Inferior parietal cortex (tissue), 1 donor: ENCODE results near the gene RAMACL.
"Not testable (repeated sequence)": the region's sequence is repeated elsewhere in the genome, so short reads cannot be mapped to it uniquely, and the experiment has no call there.

Experiments used
- DNase-seq: peaks from one replicate; pipeline ENCODE4 v3.0.0-alpha.2; 2016; ENCODE audit errors: extremely low spot score

The RAMACL gene

DNA sequence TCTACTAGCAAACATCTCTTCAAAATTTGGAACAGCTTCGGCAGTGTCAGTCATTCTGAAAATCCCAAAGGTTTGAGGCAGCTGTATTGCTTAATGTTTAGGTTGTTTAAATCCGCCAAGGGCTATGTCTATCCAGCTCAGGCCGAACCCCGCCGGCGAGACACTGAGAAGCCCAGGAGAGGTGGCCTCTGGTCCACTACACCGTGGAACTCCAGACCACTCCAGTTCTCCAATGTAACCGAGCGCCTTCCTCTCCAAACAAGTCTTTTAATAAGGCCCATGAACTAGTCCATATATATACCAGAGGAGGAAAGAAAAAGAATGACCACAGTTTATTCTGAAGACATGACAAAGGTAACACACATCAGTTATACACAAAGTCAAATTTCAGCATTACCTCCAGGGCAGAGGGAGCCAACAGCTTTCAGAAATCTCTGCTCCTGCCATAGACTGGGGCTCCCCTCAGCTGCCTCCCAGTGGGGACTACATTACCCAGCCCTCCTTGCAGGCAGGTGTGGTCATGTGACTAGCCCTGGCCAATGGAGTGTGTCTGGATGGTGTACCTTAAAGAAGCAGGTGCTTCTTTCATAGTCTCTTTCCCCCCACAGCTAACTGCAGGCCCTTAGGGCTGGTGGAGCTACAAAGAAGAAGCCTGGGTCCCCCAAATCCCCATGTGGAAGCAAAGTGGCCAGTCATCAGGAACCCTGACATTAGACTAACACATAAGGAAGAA, at the start of gene RAMACL:
Gene RAMACL, minus strand, starts transcription at position 255 of the 733 bp plus-strand sequence. Its CDS starts 201 bp downstream, at position 54.
- DNase-seq = no peak

DNA sequence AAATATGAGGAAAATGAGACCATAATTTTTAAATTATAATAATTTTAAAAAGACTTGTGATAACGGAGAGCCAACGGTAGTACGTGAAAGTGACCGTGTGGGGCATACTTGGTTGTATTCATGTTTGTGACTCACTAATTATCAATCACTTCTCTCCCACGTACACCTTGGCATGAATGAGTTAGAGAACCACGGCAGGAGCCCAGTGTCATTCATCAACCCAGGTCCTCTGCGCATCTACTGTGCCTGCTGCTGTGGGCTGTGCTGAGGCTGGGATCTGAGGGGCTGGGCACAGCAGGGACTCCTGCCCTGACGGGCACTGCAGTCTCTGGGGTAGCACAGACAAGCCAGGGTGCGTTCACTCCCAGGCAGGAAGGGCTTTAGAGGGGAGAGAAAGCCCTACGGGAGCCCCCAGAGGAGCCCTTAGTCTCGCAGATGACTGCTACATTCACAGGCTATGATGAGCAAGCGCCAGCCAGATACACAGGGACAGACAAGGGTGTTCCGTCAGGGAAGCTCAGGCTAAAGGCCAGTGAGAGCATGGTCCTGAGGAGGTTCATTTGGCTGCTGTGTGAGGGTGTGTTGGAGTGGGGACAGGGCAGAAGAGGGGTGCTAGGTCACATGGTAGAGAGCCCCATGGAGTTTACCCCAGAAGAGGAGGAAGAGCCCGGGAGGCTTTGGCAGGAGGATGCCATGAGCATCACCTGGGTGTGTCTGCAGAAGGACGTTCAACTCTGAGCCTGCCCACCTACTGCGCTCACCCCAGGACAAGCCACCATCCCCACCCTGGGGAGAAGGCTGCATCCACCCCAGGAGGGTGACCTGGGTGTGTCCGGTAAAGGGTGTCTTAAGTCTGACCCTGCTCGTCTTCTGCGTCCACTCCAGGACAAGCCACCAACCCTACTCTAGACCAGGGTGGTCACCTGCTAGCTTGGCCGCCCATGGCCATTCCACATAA, 48.8 kb upstream of the RAMACL start:
- DNase-seq = no peak

GRCh38 chr6:166634581-166634980, 48.1 kb upstream of the RAMACL start:
- not testable (repeated sequence) for DNase-seq

DNA sequence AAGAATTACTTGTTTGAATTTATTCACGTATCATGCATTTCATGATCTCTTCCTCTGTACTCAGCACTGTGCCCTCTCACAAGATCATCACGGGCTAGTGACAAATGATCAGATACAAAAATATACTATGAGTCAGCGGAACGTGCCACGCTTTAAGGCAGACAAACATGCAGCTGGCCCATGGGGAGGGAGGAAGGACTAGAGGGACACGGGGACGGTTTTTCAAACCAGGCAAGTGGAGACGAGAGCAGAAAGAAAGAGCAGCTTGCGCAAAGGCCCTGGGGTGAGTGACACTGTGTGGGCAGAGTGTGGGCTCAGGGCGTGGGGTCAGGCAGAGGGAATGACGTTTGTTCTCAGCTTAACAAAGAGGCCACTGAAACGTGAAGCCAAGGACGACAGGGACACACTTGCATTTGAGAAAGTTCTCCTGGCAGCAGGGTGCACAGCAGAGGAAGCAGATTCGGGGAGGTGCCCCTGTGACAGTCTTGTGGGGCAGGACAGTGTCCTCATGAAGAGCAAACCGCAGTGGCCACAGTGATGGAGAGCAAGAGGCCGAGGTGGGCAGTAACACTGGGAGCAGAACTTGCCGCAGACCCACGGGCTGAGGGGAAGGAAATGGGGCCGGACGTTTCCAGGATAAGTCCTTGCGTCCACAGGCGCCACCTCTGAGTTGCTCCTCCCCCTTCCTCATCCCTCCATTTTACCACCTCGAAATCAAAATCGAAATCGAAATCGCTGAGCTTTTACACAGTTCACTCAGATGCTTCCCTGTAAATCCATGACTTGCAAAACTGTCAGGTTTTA, 47.5 kb upstream of the RAMACL start:
- DNase-seq = no peak

- no peak for DNase-seq
Measured at GRCh38 chr6:166632731-166633130, 46.3 kb upstream of the RAMACL start.

DNA sequence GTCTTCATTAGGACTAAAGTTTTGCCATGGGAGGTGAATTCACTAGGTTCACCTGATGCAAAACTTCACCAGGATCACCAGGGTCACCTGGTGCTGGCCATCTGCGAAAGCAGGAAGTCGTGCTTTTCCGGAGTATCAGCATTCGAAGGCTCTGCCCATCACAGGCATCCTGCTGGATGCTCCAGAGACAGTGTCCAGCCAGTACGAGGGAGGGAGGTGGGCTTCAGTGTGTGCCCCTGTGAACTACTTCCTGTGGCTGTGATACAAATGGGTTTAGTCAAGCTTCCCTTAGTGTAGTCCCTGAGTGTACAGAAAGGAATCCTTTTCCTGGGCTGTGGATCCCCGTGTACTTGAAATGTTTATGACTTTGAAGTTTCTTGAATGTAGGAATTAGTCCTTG, 44.0 kb upstream of the RAMACL start:
- DNase-seq = no peak

DNA sequence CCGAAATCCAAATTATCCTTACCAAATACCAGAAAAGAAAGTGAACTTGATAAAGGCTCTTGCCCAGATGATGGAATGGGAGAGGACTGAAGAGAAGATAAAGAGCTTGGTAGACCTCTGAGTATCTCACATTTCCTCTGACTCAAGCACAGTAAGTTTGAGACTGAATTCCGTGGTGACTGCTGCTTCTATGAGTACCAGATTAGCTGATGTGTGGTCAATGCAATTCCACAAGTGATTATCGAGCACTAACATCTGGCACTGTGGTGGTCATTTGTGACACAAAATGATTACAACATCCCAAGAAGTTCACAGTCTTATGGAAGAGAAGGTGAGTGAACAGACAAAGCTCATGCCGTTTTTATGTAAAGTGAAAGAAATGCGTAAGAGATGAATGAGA, 43.1 kb upstream of the RAMACL start:
- no peak for DNase-seq

GRCh38 chr6:166627875-166628801, 41.7 kb upstream of the RAMACL start:
- DNase-seq = no peak

DNA sequence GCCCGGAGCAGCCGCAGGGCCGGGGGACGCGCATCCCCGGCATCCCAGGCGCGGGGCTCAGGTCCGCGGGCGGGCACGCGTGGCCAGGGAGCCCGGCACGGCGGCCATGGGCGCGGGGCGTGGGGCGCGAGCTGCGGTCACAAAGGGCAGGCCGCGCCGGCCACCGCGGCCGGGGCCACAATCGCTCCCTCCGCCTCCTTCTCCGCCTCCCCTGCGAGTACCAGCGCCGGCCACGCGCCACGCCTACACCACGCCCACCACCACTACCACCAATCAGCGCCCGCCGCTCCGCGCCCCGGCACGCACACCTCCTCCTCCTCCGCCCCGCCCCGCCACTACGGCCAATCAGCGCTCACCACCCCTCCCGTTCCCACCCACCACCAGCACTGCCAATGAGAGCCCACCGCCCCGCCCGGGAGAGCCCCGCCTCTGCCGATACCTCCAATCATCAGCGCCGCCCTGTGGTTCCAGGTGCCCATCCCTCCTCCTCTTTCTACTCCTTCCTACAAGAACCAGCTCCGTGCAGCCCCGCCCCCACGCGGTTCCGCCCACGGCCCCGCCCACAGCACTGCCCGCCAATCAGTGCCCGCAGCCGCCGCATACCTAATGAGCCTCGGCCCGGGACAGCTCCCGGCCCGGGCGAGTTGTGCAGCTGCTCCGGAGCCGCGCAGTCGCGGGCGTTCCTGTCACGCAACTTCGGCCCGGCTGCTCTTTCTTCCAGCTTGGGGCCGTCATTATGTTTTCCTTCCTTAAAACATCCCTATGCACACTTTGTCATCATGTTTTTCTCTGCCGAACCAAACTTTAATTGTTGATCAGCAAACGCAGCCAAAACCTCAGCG, 40.8 kb upstream of the RAMACL start, which contains the start of gene RPS6KA2:
Gene RPS6KA2, minus strand, starts transcription at position 219 of the 842 bp plus-strand sequence. CDS start 232 bp downstream, outside the sequence.
- peak; percentile 95 for DNase-seq

DNA sequence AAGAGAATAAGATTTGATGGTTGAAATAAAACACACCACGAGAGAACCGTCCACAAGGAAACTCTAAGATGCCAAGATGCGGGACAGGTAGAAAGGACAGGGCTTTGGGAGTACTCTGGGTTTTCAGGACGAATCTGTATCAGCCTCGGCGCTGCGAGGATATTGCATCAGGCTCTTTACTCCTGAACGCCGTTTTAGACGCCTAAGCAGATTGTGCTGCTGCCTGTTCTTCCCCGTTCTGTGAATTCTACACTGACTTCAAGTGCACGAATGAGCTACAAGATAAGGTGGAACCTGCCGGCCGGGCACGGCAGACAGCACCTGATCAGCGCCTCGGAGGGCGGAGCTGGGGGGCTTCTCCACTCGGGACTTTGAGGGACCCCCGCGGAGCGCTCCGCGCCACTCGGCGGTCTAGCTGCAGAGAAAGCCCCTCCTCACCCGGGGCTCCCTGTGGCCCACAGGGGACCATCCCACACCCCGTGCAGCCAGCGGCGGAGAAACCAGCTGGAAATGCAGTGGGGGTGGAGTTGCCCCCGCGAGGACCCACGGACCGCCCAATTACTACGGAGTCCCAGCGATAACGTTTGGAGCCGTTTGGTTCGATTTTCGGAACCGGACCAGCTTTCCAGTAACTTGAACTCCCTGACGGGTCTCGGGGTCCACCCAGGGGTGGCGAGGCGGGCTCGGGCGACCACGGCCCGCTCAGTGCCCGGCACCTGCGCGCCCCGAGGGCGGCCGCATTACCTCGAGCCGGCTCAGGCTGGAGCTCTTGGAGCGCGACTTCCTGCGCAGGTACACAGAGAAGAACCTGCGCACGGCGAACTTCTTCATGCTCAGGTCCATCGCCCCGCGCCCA, 39.9 kb upstream of the RAMACL start:
- DNase-seq = peak; percentile 29

DNA sequence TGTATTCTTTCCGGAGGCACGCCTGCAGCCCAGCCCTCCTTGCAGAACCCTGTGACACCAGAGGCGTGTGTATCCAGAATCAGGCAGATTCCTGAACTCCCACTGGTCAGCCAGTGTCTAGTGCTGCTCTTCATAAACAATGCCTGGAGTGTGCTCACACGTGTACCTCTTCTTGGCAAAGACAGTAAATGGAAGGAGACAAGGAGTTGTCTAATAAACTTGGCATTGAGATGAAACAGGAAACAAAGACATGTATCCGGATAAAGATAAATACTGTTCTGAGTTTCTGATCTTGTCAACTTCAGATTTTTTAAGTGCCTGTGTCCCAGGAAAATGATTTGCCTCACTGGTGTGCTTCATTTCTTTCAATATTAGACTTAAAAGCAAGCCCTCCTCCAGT, 38.9 kb upstream of the RAMACL start:
- no peak for DNase-seq

DNA sequence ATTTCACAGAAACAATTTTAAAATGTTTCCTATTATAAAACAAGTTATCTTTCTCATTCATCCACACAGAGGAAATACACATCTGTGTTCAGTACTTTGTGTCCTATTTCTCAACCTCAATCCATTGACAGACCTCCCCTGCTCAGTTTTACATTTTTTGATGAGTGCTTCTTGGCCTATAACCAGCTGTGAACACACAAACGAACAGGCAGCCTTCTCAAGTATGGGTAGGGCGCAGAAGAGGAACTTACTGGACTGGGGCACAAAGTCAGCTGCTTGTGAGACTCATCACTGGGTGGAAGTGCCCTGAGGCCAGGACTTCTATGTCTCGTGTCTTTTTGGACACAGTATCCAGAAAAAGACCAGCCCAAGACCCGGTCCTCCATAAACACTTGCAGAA, 37.8 kb upstream of the RAMACL start:
- no peak for DNase-seq

GRCh38 chr6:166623318-166623717, 36.8 kb upstream of the RAMACL start:
- no peak for DNase-seq

DNA sequence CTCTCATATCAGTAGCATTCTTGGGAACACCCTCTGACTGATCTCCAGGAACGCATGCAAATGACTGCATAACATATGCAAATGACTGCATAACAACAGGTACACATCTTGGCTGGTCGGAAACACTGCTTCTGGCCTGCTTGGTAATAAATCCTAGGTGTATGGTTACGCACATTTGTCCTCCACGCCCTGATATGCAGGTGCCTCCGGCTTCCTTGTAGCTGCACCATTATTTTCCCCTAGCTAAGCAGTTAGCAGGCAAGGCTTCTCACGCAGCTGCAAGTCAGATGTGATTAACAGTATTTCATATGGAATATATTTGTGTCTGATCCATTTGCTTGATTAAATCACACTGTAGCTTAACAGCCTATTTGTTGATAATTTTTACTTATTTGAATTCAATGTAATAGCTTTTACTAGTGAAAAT, 34.6 kb upstream of the RAMACL start:
- no peak for DNase-seq

GRCh38 chr6:166620478-166621113, 34.1 kb upstream of the RAMACL start:
- DNase-seq = no peak

- no peak for DNase-seq
Measured at GRCh38 chr6:166619912-166620311, 33.4 kb upstream of the RAMACL start.

DNA sequence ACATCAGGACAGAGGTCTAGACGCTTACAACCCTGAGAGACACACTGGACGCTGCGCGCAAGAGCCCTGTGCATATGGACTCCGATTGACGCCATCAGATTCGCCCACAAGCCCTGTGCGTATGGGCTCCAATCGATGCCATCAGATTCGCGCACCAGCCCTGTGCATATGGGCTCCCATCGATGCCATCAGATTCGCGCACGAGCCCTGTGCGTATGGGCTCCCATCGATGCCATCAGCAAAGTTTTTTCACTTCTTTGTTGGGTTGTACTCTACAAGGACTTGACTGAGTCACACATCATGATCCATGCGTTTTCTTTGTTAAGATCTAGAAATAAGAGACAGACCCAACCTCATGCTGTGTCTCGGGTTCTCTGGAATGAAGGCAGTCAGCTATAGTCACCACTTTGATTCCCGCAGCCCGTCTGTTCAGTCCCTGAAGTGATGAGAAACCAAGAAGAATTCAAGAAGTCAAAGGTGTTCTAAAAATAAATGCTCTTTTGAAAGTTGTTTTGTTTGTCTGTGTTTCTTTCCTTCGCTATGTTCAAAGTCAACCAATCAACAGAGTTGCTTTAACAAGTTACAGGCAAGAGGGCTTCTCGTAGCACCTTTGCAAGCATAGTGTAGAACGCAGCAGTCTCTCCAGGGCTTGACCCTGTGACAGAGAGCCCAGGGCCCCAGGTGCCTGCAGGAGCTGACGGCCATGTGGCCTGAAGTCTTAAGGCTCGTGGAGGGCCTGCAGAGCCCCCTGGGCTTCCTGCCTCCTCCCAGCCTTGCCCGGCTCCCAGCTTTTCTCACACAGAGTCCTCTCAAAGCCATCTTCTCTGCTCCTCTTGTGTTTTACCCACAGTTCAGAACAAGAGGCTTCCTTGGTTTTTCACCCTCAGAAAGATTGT, 32.6 kb upstream of the RAMACL start:
- no peak for DNase-seq
